Thoracic aorta (tissue), 2 donors: Measurements from ENCODE around the gene RPL27A. TPM values are rescaled to one million over a fixed set of nuclear protein-coding genes. Genes with fewer than 3 reads are reported as not detected.

Source experiments
- ATAC-seq: fragments of 150-250 bp; one replicate; pipeline ENCODE4 v1.8.0; 2017; ENCODE audit warnings: low read depth; ENCODE audit not compliant: insufficient number of reproducible peaks, low FRiP score
- DNase-seq: peaks from one replicate; pipeline ENCODE4 v3.0.0-alpha.2; 2020; ENCODE audit warnings: low spot score
- H3K27ac ChIP-seq, 2 donors: fragments of 200-600 bp; sonication (generic); 1 replicate in 1 of 2; 2 replicates in 1 of 2; pipeline ENCODE4 v1.5.1; 2016; ENCODE audit warnings: mild to moderate bottlenecking in 2 of 2, moderate library complexity in 2 of 2
- H3K27me3 ChIP-seq: fragments of 200-600 bp; sonication (generic); replicated peaks from 2 replicates; pipeline ENCODE4 v1.6.0; 2016; ENCODE audit warnings: mild to moderate bottlenecking; ENCODE audit not compliant: insufficient read depth
- H3K36me3 ChIP-seq: fragments of 200-600 bp; sonication (generic); one replicate; pipeline ENCODE4 v1.5.1; 2016
- H3K4me1 ChIP-seq, 2 donors: fragments of 200-600 bp; sonication (generic); 1 replicate in 1 of 2; 2 replicates in 1 of 2; pipeline versions ENCODE4 v1.5.1 to v1.6.0; 2016; ENCODE audit warnings: low read depth in 2 of 2, mild to moderate bottlenecking in 1 of 2; ENCODE audit not compliant: control insufficient read depth in 1 of 2
- H3K4me3 ChIP-seq: fragments of 200-600 bp; sonication (generic); 2 replicates; pipeline ENCODE4 v1.5.1; 2016; ENCODE audit warnings: mild to moderate bottlenecking
- H3K9me3 ChIP-seq: fragments of 200-600 bp; sonication (generic); 2 replicates; pipeline ENCODE4 v1.5.1; 2016
- total RNA-seq, 2 donors: library from RNA; depleted of rRNA; stranded (reverse); fragments of >200 nt; gene quantifications; one replicate each; pipeline versions ENCODE4 v1.1.0 to v1.2.3, GENCODE V29; 2016
- TF ChIP-seq, protein P1 (sequence below): fragments of 200-600 bp; sonication (generic); IDR thresholded peaks from one replicate; pipeline ENCODE4 v1.5.1; 2019; ENCODE audit warnings: antibody characterized with exemption

The RPL27A gene
- total RNA-seq, 2 donors from 2014 or later = 537 to 617 TPM

GRCh38 chr11:8672346-8672745 is 10.2 kb upstream of the RPL27A start:
- H3K36me3 ChIP-seq = no peaks in the 10 kb centered on the region
- ATAC-seq = no peak
- no peaks in the 10 kb centered on the region for H3K9me3 ChIP-seq
- no peaks in the 10 kb centered on the region for H3K27me3 ChIP-seq
- DNase-seq = no peak
- TF ChIP-seq, protein P1, sequence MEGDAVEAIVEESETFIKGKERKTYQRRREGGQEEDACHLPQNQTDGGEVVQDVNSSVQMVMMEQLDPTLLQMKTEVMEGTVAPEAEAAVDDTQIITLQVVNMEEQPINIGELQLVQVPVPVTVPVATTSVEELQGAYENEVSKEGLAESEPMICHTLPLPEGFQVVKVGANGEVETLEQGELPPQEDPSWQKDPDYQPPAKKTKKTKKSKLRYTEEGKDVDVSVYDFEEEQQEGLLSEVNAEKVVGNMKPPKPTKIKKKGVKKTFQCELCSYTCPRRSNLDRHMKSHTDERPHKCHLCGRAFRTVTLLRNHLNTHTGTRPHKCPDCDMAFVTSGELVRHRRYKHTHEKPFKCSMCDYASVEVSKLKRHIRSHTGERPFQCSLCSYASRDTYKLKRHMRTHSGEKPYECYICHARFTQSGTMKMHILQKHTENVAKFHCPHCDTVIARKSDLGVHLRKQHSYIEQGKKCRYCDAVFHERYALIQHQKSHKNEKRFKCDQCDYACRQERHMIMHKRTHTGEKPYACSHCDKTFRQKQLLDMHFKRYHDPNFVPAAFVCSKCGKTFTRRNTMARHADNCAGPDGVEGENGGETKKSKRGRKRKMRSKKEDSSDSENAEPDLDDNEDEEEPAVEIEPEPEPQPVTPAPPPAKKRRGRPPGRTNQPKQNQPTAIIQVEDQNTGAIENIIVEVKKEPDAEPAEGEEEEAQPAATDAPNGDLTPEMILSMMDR = no peak
- peak overlapping the region; percentile 66 to 78 for H3K27ac ChIP-seq
- peaks cover 7 to 16% of the 10 kb centered on the region in 2 donors for H3K4me1 ChIP-seq
- H3K4me3 ChIP-seq = no peak overlapping the region

- no peaks in the 10 kb centered on the region for H3K36me3 ChIP-seq
- TF ChIP-seq, protein P1 = no peak
- ATAC-seq (no peak), DNase-seq (no peak)
- no peak overlapping the region for H3K4me3 ChIP-seq
- peaks cover 7 to 16% of the 10 kb centered on the region in 2 donors for H3K4me1 ChIP-seq
- no peaks in the 10 kb centered on the region for H3K9me3 ChIP-seq
- H3K27ac ChIP-seq = no peak overlapping the region
- no peaks in the 10 kb centered on the region for H3K27me3 ChIP-seq
These were observed 7.7 kb upstream of the RPL27A start for GRCh38 chr11:8674859-8675258.

GRCh38 chr11:8676458-8676857 is 6.1 kb upstream of the RPL27A start:
- Histone ChIP-seq H3K4me1 (peaks cover 7 to 11% of the 10 kb centered on the region in 2 donors), H3K4me3 (no peak overlapping the region), H3K27me3 (no peaks in the 10 kb centered on the region), H3K36me3 (no peaks in the 10 kb centered on the region), H3K9me3 (no peaks in the 10 kb centered on the region), H3K27ac (no peak overlapping the region)
- DNase-seq (no peak), ATAC-seq (no peak)
- TF ChIP-seq, protein P1 = no peak

GRCh38 chr11:8679006-8679405 is 3.6 kb upstream of the RPL27A start:
- Histone ChIP-seq H3K36me3 (peaks cover 2% of the 10 kb centered on the region), H3K27ac (no peak overlapping the region), H3K4me3 (no peak overlapping the region), H3K27me3 (no peaks in the 10 kb centered on the region), H3K9me3 (no peaks in the 10 kb centered on the region), H3K4me1 (peaks cover 5 to 18% of the 10 kb centered on the region in 2 donors)
- TF ChIP-seq, protein P1 = no peak
- ATAC-seq (no peak), DNase-seq (no peak)

GRCh38 chr11:8681837-8682302 is 722 bp upstream of the RPL27A start:
- Histone ChIP-seq H3K27me3 (no peaks in the 10 kb centered on the region), H3K4me3 (peak overlapping the region; percentile 72), H3K4me1 (peaks cover 6 to 23% of the 10 kb centered on the region in 2 donors), H3K27ac (peak overlapping the region; percentile 95 to 97), H3K36me3 (peaks cover 27% of the 10 kb centered on the region), H3K9me3 (no peaks in the 10 kb centered on the region)
- peak; percentile 8 for ATAC-seq
- DNase-seq = no peak
- TF ChIP-seq, protein P1 = no peak
